ENCODE results near the gene SLC25A39.

Gene SLC25A39

GRCh38 chr17:44314031-44314430 lies 10.6 kb downstream of the SLC25A39 start:
- Histone ChIP-seq H3K9ac (ENCODE audit: low read depth, low read length, poor library complexity, severe bottlenecking) (no peak overlapping the region), H3K27me3 (ENCODE audit: insufficient read depth, low read length, poor library complexity, severe bottlenecking) (no peaks in the 10 kb centered on the region), H3K9me3 (ENCODE audit: insufficient read depth, low read depth, low read length) (no peaks in the 10 kb centered on the region), H2AFZ (ENCODE audit: low read length) (no peak overlapping the region), H3F3A (ENCODE audit: low read depth) (no peaks in the 10 kb centered on the region), H3K4me1 (ENCODE audit: insufficient read depth, low read length, poor library complexity, severe bottlenecking) (peaks cover 2% of the 10 kb centered on the region), H3K9me2 (replicated peaks; ENCODE audit: low read depth, low read length) (no peaks in the 10 kb centered on the region), H3K79me2 (ENCODE audit: insufficient read depth, low read length) (no peaks in the 10 kb centered on the region), H3K4me2 (ENCODE audit: low read depth, low read length, poor library complexity, severe bottlenecking) (no peak overlapping the region), H4K20me1 (ENCODE audit: insufficient read depth, low read length, poor library complexity, severe bottlenecking) (no peaks in the 10 kb centered on the region), H3K4me3 (ENCODE audit: low read length, poor library complexity, severe bottlenecking) (no peak overlapping the region), H3K36me3 (ENCODE audit: insufficient read depth, low read length) (no peaks in the 10 kb centered on the region)
- no peak for TF ChIP-seq EZH2phosphoT487 (IDR thresholded peaks at IDR 0.05; ENCODE audit: borderline replicate concordance)
- TF ChIP-seq, protein P1, sequence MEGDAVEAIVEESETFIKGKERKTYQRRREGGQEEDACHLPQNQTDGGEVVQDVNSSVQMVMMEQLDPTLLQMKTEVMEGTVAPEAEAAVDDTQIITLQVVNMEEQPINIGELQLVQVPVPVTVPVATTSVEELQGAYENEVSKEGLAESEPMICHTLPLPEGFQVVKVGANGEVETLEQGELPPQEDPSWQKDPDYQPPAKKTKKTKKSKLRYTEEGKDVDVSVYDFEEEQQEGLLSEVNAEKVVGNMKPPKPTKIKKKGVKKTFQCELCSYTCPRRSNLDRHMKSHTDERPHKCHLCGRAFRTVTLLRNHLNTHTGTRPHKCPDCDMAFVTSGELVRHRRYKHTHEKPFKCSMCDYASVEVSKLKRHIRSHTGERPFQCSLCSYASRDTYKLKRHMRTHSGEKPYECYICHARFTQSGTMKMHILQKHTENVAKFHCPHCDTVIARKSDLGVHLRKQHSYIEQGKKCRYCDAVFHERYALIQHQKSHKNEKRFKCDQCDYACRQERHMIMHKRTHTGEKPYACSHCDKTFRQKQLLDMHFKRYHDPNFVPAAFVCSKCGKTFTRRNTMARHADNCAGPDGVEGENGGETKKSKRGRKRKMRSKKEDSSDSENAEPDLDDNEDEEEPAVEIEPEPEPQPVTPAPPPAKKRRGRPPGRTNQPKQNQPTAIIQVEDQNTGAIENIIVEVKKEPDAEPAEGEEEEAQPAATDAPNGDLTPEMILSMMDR (conservative IDR thresholded peaks at IDR 0.05; ENCODE audit: low read length) = no peak

GRCh38 chr17:44312396-44313104 lies 12.1 kb downstream of the SLC25A39 start:
- no peak for TF ChIP-seq EZH2phosphoT487 (IDR thresholded peaks at IDR 0.05; ENCODE audit: borderline replicate concordance)
- TF ChIP-seq, protein P1 (conservative IDR thresholded peaks at IDR 0.05; ENCODE audit: low read length) = no peak
- Histone ChIP-seq H3K4me1 (ENCODE audit: insufficient read depth, low read length, poor library complexity, severe bottlenecking) (peaks cover 7% of the 10 kb centered on the region), H3K4me2 (ENCODE audit: low read depth, low read length, poor library complexity, severe bottlenecking) (no peak overlapping the region), H2AFZ (ENCODE audit: low read length) (no peak overlapping the region), H3K9me3 (ENCODE audit: insufficient read depth, low read depth, low read length) (no peaks in the 10 kb centered on the region), H3K36me3 (ENCODE audit: insufficient read depth, low read length) (no peaks in the 10 kb centered on the region), H3K79me2 (ENCODE audit: insufficient read depth, low read length) (no peaks in the 10 kb centered on the region), H3F3A (ENCODE audit: low read depth) (no peaks in the 10 kb centered on the region), H3K4me3 (ENCODE audit: low read length, poor library complexity, severe bottlenecking) (no peak overlapping the region), H3K27me3 (ENCODE audit: insufficient read depth, low read length, poor library complexity, severe bottlenecking) (no peaks in the 10 kb centered on the region), H3K9me2 (replicated peaks; ENCODE audit: low read depth, low read length) (no peaks in the 10 kb centered on the region), H4K20me1 (ENCODE audit: insufficient read depth, low read length, poor library complexity, severe bottlenecking) (no peaks in the 10 kb centered on the region), H3K9ac (ENCODE audit: low read depth, low read length, poor library complexity, severe bottlenecking) (no peak overlapping the region)

DNA sequence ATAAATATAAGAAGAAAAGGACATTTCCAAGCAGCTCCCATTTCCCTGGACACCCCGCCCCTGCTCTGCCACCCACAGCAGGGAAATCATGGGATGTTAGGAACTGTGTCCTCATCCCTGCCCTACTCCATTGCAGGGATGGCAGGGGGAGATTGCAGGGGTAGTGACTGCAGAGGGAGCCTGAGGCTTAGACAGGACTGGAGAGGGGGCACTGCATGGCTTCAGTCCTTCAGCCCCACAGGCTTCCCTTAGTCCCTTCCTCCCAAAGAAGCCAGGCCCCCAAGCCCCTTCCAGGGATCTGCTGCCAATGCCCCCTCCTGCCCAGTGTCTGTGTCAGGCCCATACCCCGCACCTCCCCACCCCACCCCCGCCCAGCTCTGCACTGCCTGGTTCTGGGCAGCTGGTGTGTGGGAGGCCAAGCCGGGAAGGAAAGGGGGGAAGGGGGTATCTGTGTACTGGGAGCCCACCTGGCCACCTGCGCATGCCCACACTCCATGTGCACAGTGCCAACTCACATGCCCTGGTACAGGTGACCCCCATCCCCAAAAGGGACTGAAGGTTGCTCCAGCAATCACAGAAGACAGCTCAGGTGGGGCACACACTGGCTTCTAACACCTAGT lies 13.0 kb downstream of the SLC25A39 start:
- Histone ChIP-seq H4K20me1 (ENCODE audit: insufficient read depth, low read length, poor library complexity, severe bottlenecking) (no peaks in the 10 kb centered on the region), H3K9me3 (ENCODE audit: insufficient read depth, low read depth, low read length) (no peaks in the 10 kb centered on the region), H3K4me2 (ENCODE audit: low read depth, low read length, poor library complexity, severe bottlenecking) (no peak overlapping the region), H3K27me3 (ENCODE audit: insufficient read depth, low read length, poor library complexity, severe bottlenecking) (no peaks in the 10 kb centered on the region), H3K4me1 (ENCODE audit: insufficient read depth, low read length, poor library complexity, severe bottlenecking) (peaks cover 7% of the 10 kb centered on the region), H3K9me2 (replicated peaks; ENCODE audit: low read depth, low read length) (no peaks in the 10 kb centered on the region), H3K4me3 (ENCODE audit: low read length, poor library complexity, severe bottlenecking) (no peak overlapping the region), H3F3A (ENCODE audit: low read depth) (no peaks in the 10 kb centered on the region), H3K9ac (ENCODE audit: low read depth, low read length, poor library complexity, severe bottlenecking) (no peak overlapping the region), H3K36me3 (ENCODE audit: insufficient read depth, low read length) (no peaks in the 10 kb centered on the region), H3K79me2 (ENCODE audit: insufficient read depth, low read length) (no peaks in the 10 kb centered on the region), H2AFZ (ENCODE audit: low read length) (no peak overlapping the region)
- TF ChIP-seq, protein P1 (conservative IDR thresholded peaks at IDR 0.05; ENCODE audit: low read length) = no peak
- no peak for TF ChIP-seq EZH2phosphoT487 (IDR thresholded peaks at IDR 0.05; ENCODE audit: borderline replicate concordance)

Measured in Loucy (cell line).